Measurements from ENCODE around the gene FXYD1. TPM values are rescaled to one million over a fixed set of nuclear protein-coding genes. Genes with fewer than 3 reads are reported as not detected.

The FXYD1 gene
- total and polyA plus RNA-seq, 2 donors (not counting 3 experiments of a cell fraction or from before 2014, with no cell fraction given), result not detected

- POLR2A ChIA-PET, result no interaction called here
- Histone ChIP-seq H4K20me1 (replicated peaks; ENCODE audit: control insufficient read depth, extremely low read depth, insufficient read depth, low read length) (no peaks in the 10 kb centered on the region), H3K4me2 (ENCODE audit: insufficient read depth, low read length) (no peak overlapping the region), H3K79me2 (ENCODE audit: control insufficient read depth, insufficient read depth, low read length) (no peaks in the 10 kb centered on the region), H2AFZ (ENCODE audit: low read depth, low read length) (no peak overlapping the region), H3K4me1 (ENCODE audit: control insufficient read depth, extremely low read depth, insufficient read depth, low read length) (no peaks in the 10 kb centered on the region), H3K27me3 (ENCODE audit: control insufficient read depth in 2 of 2, insufficient read depth in 2 of 2, low read length in 2 of 2) (no peaks in the 10 kb centered on the region), H3K4me3 (replicated peaks in 1 of 3; ENCODE audit: insufficient read depth in 1 of 3, low read depth in 1 of 3, low read length in 3 of 3) (no peak overlapping the region), H3K36me3 (ENCODE audit: control insufficient read depth in 2 of 2, extremely low read depth in 1 of 2, insufficient read depth in 2 of 2, low read length in 2 of 2) (no peaks in the 10 kb centered on the region), H3K9ac (replicated peaks; ENCODE audit: extremely low read depth, insufficient read depth, low read length) (no peak overlapping the region), H3K9me1 (replicated peaks; ENCODE audit: control insufficient read depth, extremely low read depth, insufficient read depth, low read length) (no peaks in the 10 kb centered on the region), H3K9me3 (replicated peaks; ENCODE audit: control insufficient read depth, insufficient read depth, low read length) (no peaks in the 10 kb centered on the region), H3K27ac (ENCODE audit: insufficient read depth, low read depth, low read length) (no peak overlapping the region)
- BruUV-seq (replicated peaks), result no TSS peak
- no peak for TF ChIP-seq MYC (IDR thresholded peaks at IDR 0.05; ENCODE audit: low read depth, low read length)
- dilution Hi-C loops (cut with MboI; ENCODE audit: extremely low pct_ligation_motif_present, low sequenced_read_pairs) (no loop called here), intact Hi-C loops (cut with micrococcal nuclease) (no loop called here)
- FAIRE-seq (no peak), DNase-seq (ENCODE audit: low read depth, low spot score) (no peak)
- CTCF ChIA-PET, result interaction anchor here (1.3 kb wide), 1 partner anchor 87 kb away, joined by 3 read pairs; no protein-coding TSS in a partner anchor
Measured at GRCh38 chr19:35130761-35131720, 7.6 kb upstream of the FXYD1 start.

DNA sequence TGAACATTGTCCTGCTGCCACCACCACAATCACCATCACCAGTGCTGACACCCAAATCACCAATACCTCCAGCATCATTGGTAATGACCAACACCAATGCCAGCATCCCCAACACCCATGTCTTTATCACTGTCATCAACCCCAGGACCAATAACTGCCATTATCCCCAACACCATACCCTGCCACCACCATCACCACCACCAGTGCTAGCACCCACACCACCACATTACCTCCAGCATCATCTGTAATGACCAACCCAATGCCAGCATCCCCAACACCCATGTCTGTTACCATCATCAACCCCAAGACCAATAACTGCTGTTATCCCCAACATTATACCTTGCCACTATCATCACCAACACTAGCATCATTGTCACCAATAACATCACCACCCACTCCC is 6.4 kb upstream of the FXYD1 start:
- TF ChIP-seq GATA2 (IDR thresholded peaks at IDR 0.05; ENCODE audit: insufficient read depth, insufficient read length, low read depth, low read length) (no peak), MYC (IDR thresholded peaks at IDR 0.05; ENCODE audit: low read depth, low read length) (no peak), JUN (IDR thresholded peaks at IDR 0.05; ENCODE audit: borderline replicate concordance, insufficient read depth, insufficient read length, low read depth) (no peak)
- TF ChIP-seq, protein P1, sequence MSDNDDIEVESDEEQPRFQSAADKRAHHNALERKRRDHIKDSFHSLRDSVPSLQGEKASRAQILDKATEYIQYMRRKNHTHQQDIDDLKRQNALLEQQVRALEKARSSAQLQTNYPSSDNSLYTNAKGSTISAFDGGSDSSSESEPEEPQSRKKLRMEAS (IDR thresholded peaks at IDR 0.05; ENCODE audit: insufficient read depth, insufficient read length), result no peak
- POLR2A ChIA-PET, result no interaction called here
- H4K20me1 ChIP-seq (replicated peaks; ENCODE audit: control insufficient read depth, extremely low read depth, insufficient read depth, low read length), result no peaks in the 10 kb centered on the region
- dilution Hi-C loops (cut with MboI; ENCODE audit: extremely low pct_ligation_motif_present, low sequenced_read_pairs), result no loop called here
- H3K4me2 ChIP-seq (ENCODE audit: insufficient read depth, low read length), result no peak overlapping the region
- no peaks in the 10 kb centered on the region for H3K9me1 ChIP-seq (replicated peaks; ENCODE audit: control insufficient read depth, extremely low read depth, insufficient read depth, low read length)
- H3K27me3 ChIP-seq (ENCODE audit: control insufficient read depth in 2 of 2, insufficient read depth in 2 of 2, low read length in 2 of 2), result no peaks in the 10 kb centered on the region
- CTCF ChIA-PET, result no interaction called here
- no peak for FAIRE-seq
- no peaks in the 10 kb centered on the region for H3K36me3 ChIP-seq (ENCODE audit: control insufficient read depth in 2 of 2, extremely low read depth in 1 of 2, insufficient read depth in 2 of 2, low read length in 2 of 2)
- BruUV-seq (replicated peaks), result no TSS peak
- H3K9me3 ChIP-seq (replicated peaks; ENCODE audit: control insufficient read depth, insufficient read depth, low read length), result no peaks in the 10 kb centered on the region
- no peak overlapping the region for H3K4me3 ChIP-seq (replicated peaks in 1 of 3; ENCODE audit: insufficient read depth in 1 of 3, low read depth in 1 of 3, low read length in 3 of 3)
- H2AFZ ChIP-seq (ENCODE audit: low read depth, low read length), result no peak overlapping the region
- DNase-seq (ENCODE audit: low read depth, low spot score), result no peak
- H3K4me1 ChIP-seq (ENCODE audit: control insufficient read depth, extremely low read depth, insufficient read depth, low read length), result no peaks in the 10 kb centered on the region
- H3K27ac ChIP-seq (ENCODE audit: insufficient read depth, low read depth, low read length), result no peak overlapping the region
- intact Hi-C loops (cut with micrococcal nuclease), result no loop called here
- H3K79me2 ChIP-seq (ENCODE audit: control insufficient read depth, insufficient read depth, low read length), result no peaks in the 10 kb centered on the region
- no peak overlapping the region for H3K9ac ChIP-seq (replicated peaks; ENCODE audit: extremely low read depth, insufficient read depth, low read length)
